K562 (cell line): ENCODE data around the gene CHD8. TPM values are rescaled to one million over a fixed set of nuclear protein-coding genes. Genes with fewer than 3 reads are reported as not detected.

ENCODE experiments used
- ETV5 ChIP-seq: sonication (generic); formaldehyde crosslinking; IDR thresholded peaks from 2 replicates; pipeline ENCODE4 v1.4.0; 2020; ENCODE audit warnings: low read depth, mild to moderate bottlenecking, missing genetic modification reagents
- FOS ChIP-seq: IDR thresholded peaks from 3 replicates; pipeline ENCODE4 v1.6.1; 2011; ENCODE audit not compliant: insufficient read length; ENCODE audit errors: extremely low read depth
- GABPB1 ChIP-seq: sonication (generic); formaldehyde crosslinking; IDR thresholded peaks from 2 replicates; pipeline ENCODE4 v1.8.0; 2022; ENCODE audit warnings: mild to moderate bottlenecking, missing genetic modification reagents
- GATA2 ChIP-seq: sonication (generic); formaldehyde crosslinking; IDR thresholded peaks from 2 replicates; pipeline ENCODE4 v1.4.0; 2020; ENCODE audit warnings: mild to moderate bottlenecking, missing genetic modification reagents
- KDM4B ChIP-seq, 2 experiments: fragments of 450-650 bp in 1 of 2; sonication (generic) in 1 of 2; IDR thresholded peaks; 2 replicates each; pipeline ENCODE4 v1.6.1; 2016 to 2017; ENCODE audit warnings: borderline replicate concordance in 2 of 2, antibody characterized with exemption in 1 of 2, low read depth in 1 of 2, mild to moderate bottlenecking in 1 of 2
- KHSRP ChIP-seq: fragments of 450-650 bp; IDR thresholded peaks from 2 replicates; pipeline ENCODE4 v1.6.1; 2017
- MAFG ChIP-seq: fragments of 450-650 bp; conservative IDR thresholded peaks from 2 replicates; pipeline ENCODE4 v1.6.1; 2016; ENCODE audit warnings: missing genetic modification characterization, missing compliant biosample characterization
- NR3C1 ChIP-seq: sonication (generic); formaldehyde crosslinking; IDR thresholded peaks from 2 replicates; pipeline ENCODE4 v1.8.1; 2022; ENCODE audit warnings: missing genetic modification reagents
- POLR2AphosphoS2 ChIP-seq: IDR thresholded peaks from 2 replicates; pipeline ENCODE4 v1.6.1; 2012; ENCODE audit warnings: low read length, improper control_type of control experiment
- POLR2H ChIP-seq: IDR thresholded peaks from 2 replicates; pipeline ENCODE4 v1.6.1; 2016; ENCODE audit warnings: missing genetic modification characterization, low read depth, mild to moderate bottlenecking, control low read depth, missing compliant biosample characterization, moderate library complexity
- PURB ChIP-seq: sonication (generic); formaldehyde crosslinking; IDR thresholded peaks from 2 replicates; pipeline ENCODE4 v1.9.0; 2021; ENCODE audit warnings: low read depth, mild to moderate bottlenecking, missing genetic modification reagents
- RBFOX2 ChIP-seq: fragments of 200-400 bp; formaldehyde crosslinking; IDR thresholded peaks from 2 replicates; pipeline ENCODE4 v1.6.1; 2017; ENCODE audit warnings: low read depth, mild to moderate bottlenecking, low read length, moderate library complexity
- TRIM24 ChIP-seq, 2 experiments: fragments of 450-650 bp; IDR thresholded peaks; 2 replicates each; pipeline ENCODE4 v1.6.1; 2016
- ZBED1 ChIP-seq: IDR thresholded peaks from 2 replicates; pipeline ENCODE4 v1.6.1; 2014
- ZBTB33 ChIP-seq: sonication (generic); formaldehyde crosslinking; IDR thresholded peaks from 2 replicates; pipeline ENCODE4 v1.8.1; 2023; ENCODE audit warnings: mild to moderate bottlenecking, missing genetic modification reagents
- ZNF143 ChIP-seq: sonication (generic); formaldehyde crosslinking; IDR thresholded peaks from 2 replicates; pipeline ENCODE4 v1.9.0; 2022; ENCODE audit warnings: mild to moderate bottlenecking, missing genetic modification reagents
- ZNF384 ChIP-seq: IDR thresholded peaks from 2 replicates; pipeline ENCODE4 v1.6.1; 2012; ENCODE audit warnings: low read depth, low read length, improper control_type of control experiment
- ZNF518B ChIP-seq: fragments of 250-450 bp; sonication (Bioruptor Pico); IDR thresholded peaks from 2 replicates; pipeline ENCODE4 v1.5.0; 2021; ENCODE audit warnings: mild to moderate bottlenecking, moderate library complexity
- polyA plus RNA-seq, 8 experiments: library from polyadenylated mRNA; depleted of rRNA in 4 of 8; stranded (reverse) in 5 of 8; unstranded in 3 of 8; fragments of >200 nt; fragmentation: Nextera tagmentation in 2 of 8; fragmentation: Illumina TruSeq in 1 of 8; extraction: Ambion mirVana in 2 of 8; extraction: Trizol in 1 of 8; gene quantifications; 2 replicates each; pipeline versions ENCODE4 v1.2.1 to v1.2.3, GENCODE V29; 2011 to 2014; ENCODE audit warnings: inconsistent platforms in 1 of 8, missing spikeins in 1 of 8
- total RNA-seq, 7 experiments: library from RNA; depleted of rRNA in 6 of 7; stranded (reverse); fragments of >200 nt in 6 of 7; fragmentation: Illumina TruSeq in 2 of 7; extraction: Trizol in 2 of 7; gene quantifications; 2 replicates each; pipeline versions ENCODE4 v1.2.1 to v1.2.3, GENCODE V29; 2011 to 2021; ENCODE audit warnings: low replicate concordance in 1 of 7
- TF ChIP-seq, protein P1 (sequence below): fragments of 250-450 bp; sonication (Bioruptor Pico); IDR thresholded peaks from 2 replicates; pipeline ENCODE4 v1.4.0; 2020; ENCODE audit warnings: mild to moderate bottlenecking, moderate library complexity
- TF ChIP-seq, protein P2 (sequence below): fragments of 250-450 bp; sonication (Bioruptor Pico); IDR thresholded peaks from 2 replicates; pipeline ENCODE4 v1.8.0; 2021; ENCODE audit warnings: moderate library complexity, mild to moderate bottlenecking, inconsistent platforms
- TF ChIP-seq, protein P3 (sequence below): fragments of 250-450 bp; sonication (Bioruptor Pico); IDR thresholded peaks from 2 replicates; pipeline ENCODE4 v1.5.0; 2021

CHD8 gene
- total and polyA plus RNA-seq, 9 of the 15 experiments (the other 6 are each of a cell fraction or from before 2014, with no cell fraction given) = 11.1 to 51.2 (median 32.8) TPM

DNA sequence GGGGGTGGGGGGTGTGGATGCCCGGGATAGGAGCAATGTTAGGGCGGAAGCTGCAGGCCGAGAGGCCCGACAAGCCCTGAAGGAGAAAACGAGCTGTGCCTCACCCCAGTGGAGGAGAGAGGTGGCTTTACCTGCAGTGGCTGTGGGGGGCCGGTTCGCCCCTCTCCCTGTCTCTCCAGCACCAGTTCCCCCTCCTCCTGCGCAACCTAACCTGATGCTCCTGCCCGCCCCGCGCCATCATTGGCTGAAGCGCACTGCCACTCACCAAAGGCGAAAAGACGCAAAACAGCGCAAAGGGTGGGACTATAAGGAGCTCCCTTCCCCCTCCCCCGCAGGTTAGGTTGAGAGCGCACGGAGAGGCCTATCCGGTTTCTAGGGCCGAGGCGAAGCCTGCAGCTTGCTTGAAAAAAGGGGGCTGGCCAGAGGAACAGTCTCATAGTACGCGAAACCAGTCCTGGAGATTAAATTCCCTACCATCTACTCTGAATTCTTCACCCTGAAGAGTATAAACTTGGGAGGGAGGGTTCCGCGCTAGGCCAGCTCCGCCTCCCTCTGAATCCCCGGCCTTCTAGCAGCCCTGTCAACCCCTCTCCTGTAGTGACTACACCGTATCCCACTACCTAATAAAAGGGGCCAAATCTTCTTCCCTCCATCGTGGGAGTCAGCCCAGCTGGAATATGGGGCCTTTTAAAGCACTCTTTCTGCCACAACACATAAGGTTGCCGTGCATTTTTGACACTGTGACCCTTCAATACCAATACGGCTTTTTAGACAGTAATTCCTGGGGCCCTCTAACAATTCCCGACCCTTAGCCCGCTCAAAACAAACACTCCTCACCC is 18.6 kb downstream of the CHD8 start (continued):
- TF ChIP-seq, protein P1, sequence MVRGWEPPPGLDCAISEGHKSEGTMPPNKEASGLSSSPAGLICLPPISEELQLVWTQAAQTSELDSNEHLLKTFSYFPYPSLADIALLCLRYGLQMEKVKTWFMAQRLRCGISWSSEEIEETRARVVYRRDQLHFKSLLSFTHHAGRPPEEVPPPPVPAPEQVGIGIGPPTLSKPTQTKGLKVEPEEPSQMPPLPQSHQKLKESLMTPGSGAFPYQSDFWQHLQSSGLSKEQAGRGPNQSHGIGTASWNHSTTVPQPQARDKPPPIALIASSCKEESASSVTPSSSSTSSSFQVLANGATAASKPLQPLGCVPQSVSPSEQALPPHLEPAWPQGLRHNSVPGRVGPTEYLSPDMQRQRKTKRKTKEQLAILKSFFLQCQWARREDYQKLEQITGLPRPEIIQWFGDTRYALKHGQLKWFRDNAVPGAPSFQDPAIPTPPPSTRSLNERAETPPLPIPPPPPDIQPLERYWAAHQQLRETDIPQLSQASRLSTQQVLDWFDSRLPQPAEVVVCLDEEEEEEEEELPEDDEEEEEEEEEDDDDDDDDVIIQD (CRISPR knock-in tag) = no peak
- no peak for TF ChIP-seq KHSRP
- no peak for TF ChIP-seq KDM4B (IDR thresholded peaks at IDR 0.05; ENCODE audit: borderline replicate concordance in 2 of 2, low read depth in 1 of 2)
- no peak for TF ChIP-seq ZNF384
- TF ChIP-seq POLR2H (tag) = peak; percentile 74
- peak; percentile 39; the same call in 1 of the 2 replicates for TF ChIP-seq ETV5 (CRISPR knock-in tag)
- no peak for TF ChIP-seq MAFG (tag)
- TF ChIP-seq FOS = peak; percentile 85
- peak; percentile 63; the same call in 1 of the 2 replicates for TF ChIP-seq GABPB1 (CRISPR knock-in tag)
- TF ChIP-seq ZNF518B (CRISPR knock-in tag) = no peak
- no peak for TF ChIP-seq NR3C1 (CRISPR knock-in tag)
- 0 out of 2 replicates have a peak, but pooled peaks have one; percentile 22 for TF ChIP-seq ZNF143 (CRISPR knock-in tag)
- TF ChIP-seq, protein P2, sequence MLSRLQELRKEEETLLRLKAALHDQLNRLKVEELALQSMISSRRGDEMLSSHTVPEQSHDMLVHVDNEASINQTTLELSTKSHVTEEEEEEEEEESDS (CRISPR knock-in tag) = no peak
- TF ChIP-seq POLR2AphosphoS2 = peak; percentile 97
- TF ChIP-seq RBFOX2 = peak; percentile 66
- peak in 1 of 2 experiments; percentile 48; a peak in 2 of 4 replicates for TF ChIP-seq TRIM24 (IDR thresholded peaks at IDR 0.05)
- TF ChIP-seq, protein P3, sequence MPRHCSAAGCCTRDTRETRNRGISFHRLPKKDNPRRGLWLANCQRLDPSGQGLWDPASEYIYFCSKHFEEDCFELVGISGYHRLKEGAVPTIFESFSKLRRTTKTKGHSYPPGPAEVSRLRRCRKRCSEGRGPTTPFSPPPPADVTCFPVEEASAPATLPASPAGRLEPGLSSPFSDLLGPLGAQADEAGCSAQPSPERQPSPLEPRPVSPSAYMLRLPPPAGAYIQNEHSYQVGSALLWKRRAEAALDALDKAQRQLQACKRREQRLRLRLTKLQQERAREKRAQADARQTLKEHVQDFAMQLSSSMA (CRISPR knock-in tag) = no peak
- no peak for TF ChIP-seq ZBTB33 (CRISPR knock-in tag)
- TF ChIP-seq PURB (CRISPR knock-in tag) = no peak
- no peak for TF ChIP-seq GATA2 (CRISPR knock-in tag)
- 0 out of 2 replicates have a peak, but pooled peaks have one; percentile 31 for TF ChIP-seq ZBED1
